ENCODE measurements around the gene LCE1A.

LCE1A gene

GRCh38 chr1:152870831-152871730, 43.8 kb downstream of the LCE1A start:
- no peak for DNase-seq

GRCh38 chr1:152871731-152872126, 44.5 kb downstream of the LCE1A start:
- DNase-seq: no peak

- DNase-seq: no peak
Measured at GRCh38 chr1:152873495-152873894, 46.2 kb downstream of the LCE1A start.

GRCh38 chr1:152876827-152877226, 49.6 kb downstream of the LCE1A start:
- no peak for DNase-seq
